ENCODE data around the gene SOHLH1.

The SOHLH1 gene

DNA sequence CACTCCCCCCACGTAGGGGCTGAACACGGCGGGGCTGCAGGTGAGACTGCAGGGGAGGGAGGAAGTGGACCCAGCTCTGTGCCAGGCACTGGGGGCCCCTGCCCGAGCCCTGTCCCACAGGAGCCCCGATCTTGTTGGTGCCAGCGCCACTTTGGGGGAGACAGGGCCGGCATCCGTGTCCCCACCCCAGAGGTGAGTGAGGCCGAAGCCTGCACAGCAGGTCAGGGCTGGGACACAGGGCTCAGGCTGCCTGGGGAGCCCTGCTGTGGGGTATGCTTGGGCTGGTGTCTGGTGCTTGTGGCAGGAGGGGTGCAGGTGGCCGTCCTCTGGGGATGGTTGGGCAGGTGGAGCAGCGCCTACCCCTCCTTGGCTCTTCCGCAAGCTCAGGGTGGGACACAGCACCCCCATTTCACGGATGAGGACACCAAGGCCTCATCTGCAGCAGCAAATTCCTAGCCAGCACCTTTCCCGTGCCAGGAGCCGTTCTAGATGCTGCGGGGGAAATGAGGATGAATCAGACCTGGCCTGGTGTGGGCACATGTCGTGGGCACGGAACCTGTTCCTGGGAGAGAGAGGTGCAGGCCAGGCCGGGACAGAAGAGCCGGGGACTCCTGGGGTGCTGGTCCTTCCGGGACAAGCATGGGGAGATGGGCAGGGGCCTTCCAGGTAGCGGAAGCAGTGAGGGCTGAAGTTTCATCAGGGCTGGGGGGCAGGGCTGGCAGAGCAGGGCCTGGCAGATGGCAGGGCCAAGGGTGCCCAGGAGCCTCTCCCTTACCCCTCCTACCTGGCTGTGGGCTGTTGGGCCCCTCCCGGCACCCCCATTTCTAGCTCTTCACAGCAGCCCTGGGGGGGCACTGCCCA, 37.9 kb upstream of the SOHLH1 start:
- Histone ChIP-seq H3K27me3 (ENCODE audit: low read length) (no peaks in the 10 kb centered on the region), H3K9me3 (ENCODE audit: insufficient read depth, low read length) (no peaks in the 10 kb centered on the region), H4K20me1 (ENCODE audit: low read depth, low read length) (no peaks in the 10 kb centered on the region), H3K36me3 (ENCODE audit: low read length) (no peaks in the 10 kb centered on the region), H3K9me2 (replicated peaks; ENCODE audit: insufficient read depth, low read length) (no peaks in the 10 kb centered on the region), H3K79me2 (ENCODE audit: insufficient read depth, low read length) (no peaks in the 10 kb centered on the region), H3K27ac (ENCODE audit: low read depth, low read length) (no peak overlapping the region), H3F3A (ENCODE audit: insufficient read depth) (no peaks in the 10 kb centered on the region), H3K4me2 (ENCODE audit: low read depth, low read length, poor library complexity, severe bottlenecking) (no peak overlapping the region), H3K9ac (ENCODE audit: low read length) (no peak overlapping the region), H2AFZ (ENCODE audit: low read depth, low read length, severe bottlenecking) (no peak overlapping the region), H3K4me3 (ENCODE audit: insufficient read depth, low read length, poor library complexity, severe bottlenecking) (no peak overlapping the region)
- TF ChIP-seq, protein P1, sequence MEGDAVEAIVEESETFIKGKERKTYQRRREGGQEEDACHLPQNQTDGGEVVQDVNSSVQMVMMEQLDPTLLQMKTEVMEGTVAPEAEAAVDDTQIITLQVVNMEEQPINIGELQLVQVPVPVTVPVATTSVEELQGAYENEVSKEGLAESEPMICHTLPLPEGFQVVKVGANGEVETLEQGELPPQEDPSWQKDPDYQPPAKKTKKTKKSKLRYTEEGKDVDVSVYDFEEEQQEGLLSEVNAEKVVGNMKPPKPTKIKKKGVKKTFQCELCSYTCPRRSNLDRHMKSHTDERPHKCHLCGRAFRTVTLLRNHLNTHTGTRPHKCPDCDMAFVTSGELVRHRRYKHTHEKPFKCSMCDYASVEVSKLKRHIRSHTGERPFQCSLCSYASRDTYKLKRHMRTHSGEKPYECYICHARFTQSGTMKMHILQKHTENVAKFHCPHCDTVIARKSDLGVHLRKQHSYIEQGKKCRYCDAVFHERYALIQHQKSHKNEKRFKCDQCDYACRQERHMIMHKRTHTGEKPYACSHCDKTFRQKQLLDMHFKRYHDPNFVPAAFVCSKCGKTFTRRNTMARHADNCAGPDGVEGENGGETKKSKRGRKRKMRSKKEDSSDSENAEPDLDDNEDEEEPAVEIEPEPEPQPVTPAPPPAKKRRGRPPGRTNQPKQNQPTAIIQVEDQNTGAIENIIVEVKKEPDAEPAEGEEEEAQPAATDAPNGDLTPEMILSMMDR (IDR thresholded peaks at IDR 0.05; ENCODE audit: insufficient read depth, low read length, poor library complexity, severe bottlenecking) = no peak
- no peak for TF ChIP-seq EZH2phosphoT487 (conservative IDR thresholded peaks at IDR 0.05; ENCODE audit: low read length)

DNA sequence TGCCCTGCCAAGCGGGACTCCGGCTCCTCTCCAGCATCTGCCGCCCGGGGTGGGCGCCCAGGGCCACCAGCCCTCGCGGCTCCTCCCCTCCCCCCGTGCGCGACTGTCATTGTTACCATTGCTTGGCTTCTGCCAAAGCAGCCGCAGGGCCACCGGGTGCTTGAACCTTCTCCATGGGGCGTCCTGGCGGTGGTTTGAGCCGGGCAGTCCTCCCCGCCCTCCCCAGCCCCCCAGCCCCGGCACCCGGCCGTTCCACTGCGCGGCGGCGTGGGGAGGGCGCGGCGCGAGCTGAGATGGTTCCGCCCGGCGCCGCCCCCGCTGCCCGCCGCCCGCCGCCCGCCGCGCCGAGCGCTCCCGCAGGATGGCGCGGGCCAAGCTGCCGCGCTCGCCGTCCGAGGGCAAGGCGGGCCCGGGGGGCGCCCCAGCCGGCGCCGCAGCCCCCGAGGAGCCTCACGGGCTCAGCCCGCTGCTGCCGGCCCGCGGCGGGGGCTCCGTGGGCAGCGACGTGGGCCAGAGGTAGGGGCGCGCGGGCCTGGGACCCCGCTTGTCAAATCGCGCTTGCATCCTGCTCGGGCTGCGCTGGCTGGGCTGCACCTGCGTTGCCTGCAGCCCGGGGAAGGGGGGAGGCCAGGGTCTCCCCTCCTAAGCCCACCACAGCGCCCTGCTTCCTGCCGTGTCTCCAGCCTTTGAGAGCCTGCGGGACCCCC, 37.1 kb upstream of the SOHLH1 start:
- no peaks in the 10 kb centered on the region for H3K79me2 ChIP-seq (ENCODE audit: insufficient read depth, low read length)
- H3K4me3 ChIP-seq (ENCODE audit: insufficient read depth, low read length, poor library complexity, severe bottlenecking) = no peak overlapping the region
- no peaks in the 10 kb centered on the region for H3K9me2 ChIP-seq (replicated peaks; ENCODE audit: insufficient read depth, low read length)
- H3K9me3 ChIP-seq (ENCODE audit: insufficient read depth, low read length) = no peaks in the 10 kb centered on the region; the same call in 1 of the 2 replicates
- no peak overlapping the region for H2AFZ ChIP-seq (ENCODE audit: low read depth, low read length, severe bottlenecking)
- H3K4me2 ChIP-seq (ENCODE audit: low read depth, low read length, poor library complexity, severe bottlenecking) = no peak overlapping the region
- H3F3A ChIP-seq (ENCODE audit: insufficient read depth) = no peaks in the 10 kb centered on the region
- no peaks in the 10 kb centered on the region for H4K20me1 ChIP-seq (ENCODE audit: low read depth, low read length)
- H3K27me3 ChIP-seq (ENCODE audit: low read length) = no peaks in the 10 kb centered on the region
- no peaks in the 10 kb centered on the region for H3K36me3 ChIP-seq (ENCODE audit: low read length)
- TF ChIP-seq EZH2phosphoT487 (conservative IDR thresholded peaks at IDR 0.05; ENCODE audit: low read length) = no peak
- H3K27ac ChIP-seq (ENCODE audit: low read depth, low read length) = no peak overlapping the region
- H3K9ac ChIP-seq (ENCODE audit: low read length) = no peak overlapping the region

DNA sequence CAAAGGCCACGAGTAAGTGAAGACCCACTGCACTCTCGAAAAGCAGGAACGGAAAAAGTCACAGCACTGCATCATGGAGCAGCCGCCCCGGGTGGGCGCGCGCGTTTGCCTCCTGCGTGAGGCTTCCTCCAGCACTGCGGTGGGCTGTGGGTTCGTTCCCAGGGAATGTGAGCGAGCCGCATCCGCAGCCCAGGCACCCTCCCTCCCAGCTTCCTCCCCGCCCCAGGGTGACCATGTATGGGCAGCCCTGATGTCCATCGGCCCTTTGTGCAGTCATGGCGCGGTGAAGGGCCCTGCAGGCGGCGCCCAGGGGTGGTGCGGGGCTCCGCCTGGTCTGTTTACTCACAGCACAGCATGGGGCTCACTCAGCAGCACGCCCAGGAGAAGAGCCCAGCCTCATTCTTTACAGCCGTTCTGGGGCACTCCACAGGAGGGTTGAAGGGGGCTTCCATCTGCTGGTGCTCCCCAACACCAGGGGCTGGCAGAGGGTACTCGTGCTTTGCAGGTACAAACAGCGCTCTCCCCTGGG, 35.4 kb upstream of the SOHLH1 start:
- Histone ChIP-seq H3K4me2 (ENCODE audit: low read depth, low read length, poor library complexity, severe bottlenecking) (no peak overlapping the region), H3K9me3 (ENCODE audit: insufficient read depth, low read length) (no peaks in the 10 kb centered on the region; the same call in 1 of the 2 replicates), H2AFZ (ENCODE audit: low read depth, low read length, severe bottlenecking) (no peak overlapping the region), H3K79me2 (ENCODE audit: insufficient read depth, low read length) (no peaks in the 10 kb centered on the region), H4K20me1 (ENCODE audit: low read depth, low read length) (no peaks in the 10 kb centered on the region), H3F3A (ENCODE audit: insufficient read depth) (no peaks in the 10 kb centered on the region), H3K4me3 (ENCODE audit: insufficient read depth, low read length, poor library complexity, severe bottlenecking) (no peak overlapping the region), H3K9me2 (replicated peaks; ENCODE audit: insufficient read depth, low read length) (no peaks in the 10 kb centered on the region), H3K36me3 (ENCODE audit: low read length) (no peaks in the 10 kb centered on the region), H3K27ac (ENCODE audit: low read depth, low read length) (no peak overlapping the region), H3K27me3 (ENCODE audit: low read length) (no peaks in the 10 kb centered on the region), H3K9ac (ENCODE audit: low read length) (no peak overlapping the region)
- TF ChIP-seq, protein P1 (IDR thresholded peaks at IDR 0.05; ENCODE audit: insufficient read depth, low read length, poor library complexity, severe bottlenecking) = no peak
- no peak for TF ChIP-seq EZH2phosphoT487 (conservative IDR thresholded peaks at IDR 0.05; ENCODE audit: low read length)
